IMR-90 (cell line): Measurements from ENCODE around the gene HHIPL1. TPM values are rescaled to one million over a fixed set of nuclear protein-coding genes. Genes with fewer than 3 reads are reported as not detected.

Experiments used
- ATAC-seq: fragments of 200-7000 bp; cut with Tn5 transposase; 2 replicates; pipeline ENCODE4 v1.9.1; 2020; ENCODE audit warnings: low read depth, mild to moderate bottlenecking, moderate library complexity
- BruUV-seq: library from RNA; stranded (reverse); fragments of 400-500 nt; replicated peaks from 2 replicates; lab custom pipeline; 2021; lab: Mats Ljungman, UMichigan
- CTCF ChIA-PET: fragments of 300-600 bp; formaldehyde crosslinking; extraction: SDS; loops from one replicate; lab custom pipeline; 2021; ENCODE audit warnings: antibody characterized with exemption; lab: Yijun Ruan, JAX
- POLR2A ChIA-PET: fragments of 300-600 bp; sonication (Branson Sonifier 250); formaldehyde crosslinking; loops from one replicate; lab custom pipeline; 2022; ENCODE audit warnings: antibody characterized with exemption; ENCODE audit not compliant: unreplicated experiment; lab: Charles Lee
- DNase-seq: peaks from one replicate; pipeline ENCODE4 v3.0.0; 2013
- H2AFZ ChIP-seq: replicated peaks from 2 replicates; pipeline ENCODE3; 2013; ENCODE audit warnings: low read length, mild to moderate bottlenecking; ENCODE audit not compliant: poor library complexity
- H2AK5ac ChIP-seq: 2 replicates; pipeline ENCODE4 v1.6.1; 2013; ENCODE audit warnings: low read depth, low read length, inconsistent platforms
- H2AK9ac ChIP-seq: replicated peaks from 2 replicates; pipeline ENCODE3; 2013; ENCODE audit warnings: mild to moderate bottlenecking, low read depth, low read length, moderate library complexity; ENCODE audit not compliant: poor library complexity
- H2BK120ac ChIP-seq: 2 replicates; pipeline ENCODE4 v1.6.1; 2013; ENCODE audit warnings: low read depth, low read length, inconsistent platforms
- H2BK15ac ChIP-seq: 3 replicates; pipeline ENCODE4 v1.6.1; 2013; ENCODE audit warnings: low read depth, low read length, inconsistent platforms
- H2BK20ac ChIP-seq: 2 replicates; pipeline ENCODE4 v1.6.1; 2013; ENCODE audit warnings: low read depth, mild to moderate bottlenecking, inconsistent platforms, low read length, moderate library complexity
- H2BK5ac ChIP-seq: 2 replicates; pipeline ENCODE4 v1.6.1; 2013; ENCODE audit warnings: mild to moderate bottlenecking, low read depth, low read length, inconsistent platforms; ENCODE audit not compliant: poor library complexity, severe bottlenecking
- H3K14ac ChIP-seq: replicated peaks from 2 replicates; pipeline ENCODE4 v1.6.1; 2013; ENCODE audit warnings: low read depth, low read length, inconsistent platforms
- H3K18ac ChIP-seq: 2 replicates; pipeline ENCODE4 v1.6.1; 2013; ENCODE audit warnings: low read depth, low read length, control low read depth
- H3K23ac ChIP-seq: 2 replicates; pipeline ENCODE4 v1.6.1; 2013; ENCODE audit warnings: low read depth, low read length, inconsistent platforms
- H3K27ac ChIP-seq: 2 replicates; pipeline ENCODE4 v1.5.1; 2013; ENCODE audit warnings: mild to moderate bottlenecking, control low read depth, low read length; ENCODE audit not compliant: insufficient read depth
- H3K27me3 ChIP-seq: 2 replicates; pipeline ENCODE4 v1.6.1; 2013; ENCODE audit warnings: low read length; ENCODE audit not compliant: control insufficient read depth, insufficient read depth
- H3K36me3 ChIP-seq: 2 replicates; pipeline ENCODE4 v1.6.1; 2013; ENCODE audit warnings: low read length, mixed read lengths; ENCODE audit not compliant: control insufficient read depth, insufficient read depth
- H3K4ac ChIP-seq: 2 replicates; pipeline ENCODE4 v1.6.1; 2013; ENCODE audit warnings: low read depth, low read length, inconsistent platforms
- H3K4me1 ChIP-seq: 2 replicates; pipeline ENCODE4 v1.6.1; 2013; ENCODE audit warnings: low read length, mixed read lengths; ENCODE audit not compliant: control insufficient read depth, insufficient read depth
- H3K4me2 ChIP-seq: 2 replicates; pipeline ENCODE4 v1.6.1; 2013; ENCODE audit warnings: low read depth, mild to moderate bottlenecking, control low read depth, low read length, moderate library complexity
- H3K4me3 ChIP-seq: 2 replicates; pipeline ENCODE4 v1.5.1; 2013; ENCODE audit warnings: low read depth, mild to moderate bottlenecking, control low read depth, low read length, moderate library complexity; ENCODE audit not compliant: insufficient read depth
- H3K56ac ChIP-seq: 2 replicates; pipeline ENCODE4 v1.6.1; 2013; ENCODE audit warnings: low read length, inconsistent platforms; ENCODE audit not compliant: insufficient read depth; ENCODE audit errors: extremely low read depth
- H3K79me1 ChIP-seq, 2 experiments: 2 replicates each; pipeline ENCODE4 v1.6.1; 2013; ENCODE audit warnings: low read length in 2 of 2, inconsistent platforms in 1 of 2, low read depth in 1 of 2
- H3K9ac ChIP-seq: 2 replicates; pipeline ENCODE4 v1.6.1; 2013; ENCODE audit warnings: low read depth, low read length, control low read depth
- H3K9me1 ChIP-seq: 2 replicates; pipeline ENCODE4 v1.6.1; 2013; ENCODE audit warnings: low read length, inconsistent platforms; ENCODE audit not compliant: insufficient read depth
- H3K9me3 ChIP-seq: 2 replicates; pipeline ENCODE4 v1.6.1; 2013; ENCODE audit warnings: low read length; ENCODE audit not compliant: control insufficient read depth, insufficient read depth
- H4K20me1 ChIP-seq: 2 replicates; pipeline ENCODE4 v1.6.1; 2013; ENCODE audit warnings: low read length, inconsistent platforms; ENCODE audit not compliant: insufficient read depth
- H4K5ac ChIP-seq: 2 replicates; pipeline ENCODE4 v1.6.1; 2013; ENCODE audit warnings: mild to moderate bottlenecking, low read depth, low read length, control low read depth
- H4K8ac ChIP-seq, 2 experiments: 2 replicates each; pipeline ENCODE4 v1.6.1; 2013; ENCODE audit warnings: low read depth in 2 of 2, low read length in 2 of 2, control low read depth in 1 of 2, inconsistent platforms in 1 of 2
- H4K91ac ChIP-seq: 2 replicates; pipeline ENCODE4 v1.6.1; 2013; ENCODE audit warnings: low read depth, low read length, inconsistent platforms; ENCODE audit not compliant: insufficient read depth
- RAD21 ChIP-seq: IDR thresholded peaks from 2 replicates; pipeline ENCODE4 v1.6.1; 2012; ENCODE audit warnings: low read length, improper control_type of control experiment
- RFX5 ChIP-seq: IDR thresholded peaks from 2 replicates; pipeline ENCODE4 v1.8.0; 2012; ENCODE audit warnings: low read depth, mild to moderate bottlenecking, low read length, moderate library complexity
- WGBS, 2 experiments: methylation state at CpG; one replicate each; pipeline versions ENCODE4 v1.1.5 to v1.1.7; 2013; ENCODE audit warnings: missing lambda C conversion rate in 2 of 2; ENCODE audit not compliant: insufficient read length in 1 of 2; ENCODE audit errors: extremely low coverage in 2 of 2; 5-methylcytosine and 5-hydroxymethylcytosine counted together
- dilution Hi-C: fragments of 300-500 bp; cut with HindIII; formaldehyde crosslinking; loops from one replicate; pipeline ENCODE4 v1.14.3; 2018; ENCODE audit warnings: low sequenced_read_pairs; ENCODE audit not compliant: unreplicated experiment
- in situ Hi-C: fragments of 300-500 bp; cut with MboI; formaldehyde crosslinking; loops from 3 replicates; pipeline ENCODE4 v1.14.3; 2019; ENCODE audit warnings: low sequenced_read_pairs, inconsistent platforms, mixed read lengths
- intact Hi-C: fragments of 100-400 bp; cut with micrococcal nuclease; formaldehyde crosslinking; loops from 2 replicates; pipeline ENCODE4 v1.10.0; 2022
- polyA plus RNA-seq, 3 experiments: library from polyadenylated mRNA; depleted of rRNA; stranded (reverse); fragments of >200 nt; gene quantifications; 2 replicates each; pipeline ENCODE4 v1.2.3, GENCODE V29; 2012; ENCODE audit warnings: low replicate concordance in 1 of 3
- total RNA-seq: library from RNA; depleted of rRNA; stranded (reverse); fragments of >200 nt; gene quantifications from 2 replicates; pipeline ENCODE4 v1.2.3, GENCODE V29; 2012
- TF ChIP-seq, protein P1 (sequence below): fragments of 150-350 bp; IDR thresholded peaks from 2 replicates; pipeline ENCODE4 v1.6.1; 2016; ENCODE audit warnings: low read depth, mild to moderate bottlenecking, low read length, moderate library complexity, borderline replicate concordance

HHIPL1 gene
- total and polyA plus RNA-seq, 2 of the 4 experiments (the other 2 are of a cell fraction) = 0.65 to 0.72 TPM

DNA sequence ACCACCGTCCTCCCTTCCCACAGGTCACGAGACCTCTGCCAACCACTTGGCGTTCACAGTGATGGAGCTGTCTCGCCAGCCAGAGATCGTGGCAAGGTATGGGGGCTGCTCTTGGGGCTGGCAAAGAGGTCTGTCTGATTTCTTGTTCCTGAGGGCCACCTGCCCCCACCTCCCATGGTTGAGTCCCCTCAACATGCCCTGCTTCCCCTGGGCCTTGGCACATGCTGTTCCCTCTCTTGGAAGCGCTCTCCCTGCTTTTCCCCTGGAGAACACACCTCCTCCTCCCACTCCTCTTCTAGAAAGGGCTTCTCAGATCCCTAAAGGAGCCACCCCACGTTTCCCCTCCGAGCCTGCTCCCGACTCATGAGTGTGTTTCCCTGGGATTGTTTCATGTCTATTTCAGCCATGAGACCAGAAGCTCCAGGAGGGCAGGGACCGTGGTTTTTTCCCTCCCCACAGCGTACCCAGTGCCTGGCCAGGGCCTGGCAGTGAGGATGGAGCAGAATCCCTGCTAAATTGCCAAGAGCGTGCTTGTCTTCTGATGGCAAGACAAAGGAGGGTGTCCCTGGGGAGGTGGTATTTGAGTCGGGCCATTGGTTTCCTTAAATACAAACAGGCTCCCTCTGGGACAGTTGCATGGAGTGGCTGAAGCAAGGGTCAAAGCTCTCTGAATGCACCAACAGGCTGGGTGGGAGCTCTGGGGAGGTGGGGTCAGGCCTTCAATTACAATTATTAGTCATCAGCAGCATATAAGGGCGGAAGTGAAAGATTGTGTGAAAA is 73.3 kb downstream of the HHIPL1 start:
- Histone ChIP-seq H3K23ac (no peak overlapping the region), H2AK9ac (no peak overlapping the region), H3K14ac (no peak overlapping the region), H3K27me3 (peaks cover 28% of the 10 kb centered on the region), H3K4ac (no peak overlapping the region), H3K79me1 (no peaks in the 10 kb centered on the region), H3K9me1 (no peaks in the 10 kb centered on the region), H2BK20ac (no peak overlapping the region), H3K4me1 (no peaks in the 10 kb centered on the region; the same call in 1 of the 2 replicates), H3K36me3 (no peaks in the 10 kb centered on the region), H2AFZ (peak overlapping the region; percentile 51), H3K9me3 (no peaks in the 10 kb centered on the region), H2BK120ac (no peak overlapping the region), H4K5ac (no peak overlapping the region), H3K9ac (no peak overlapping the region), H2BK15ac (no peak overlapping the region), H3K18ac (no peak overlapping the region), H4K8ac (no peak overlapping the region), H3K4me2 (no peak overlapping the region), H3K27ac (no peak overlapping the region), H2AK5ac (no peak overlapping the region), H4K91ac (no peak overlapping the region), H2BK5ac (no peak overlapping the region), H3K4me3 (no peak overlapping the region), H3K56ac (no peak overlapping the region), H4K20me1 (no peaks in the 10 kb centered on the region)
- CTCF ChIA-PET = no interaction called here
- dilution Hi-C loops (no loop called here), intact Hi-C loops (no loop called here), in situ Hi-C loops (no loop called here)
- no TSS peak for BruUV-seq
- no CpG with 5 or more reads among the region's 14 CpGs for WGBS, 2 experiments
- DNase-seq (no peak), ATAC-seq (no peak)
- TF ChIP-seq, protein P1, sequence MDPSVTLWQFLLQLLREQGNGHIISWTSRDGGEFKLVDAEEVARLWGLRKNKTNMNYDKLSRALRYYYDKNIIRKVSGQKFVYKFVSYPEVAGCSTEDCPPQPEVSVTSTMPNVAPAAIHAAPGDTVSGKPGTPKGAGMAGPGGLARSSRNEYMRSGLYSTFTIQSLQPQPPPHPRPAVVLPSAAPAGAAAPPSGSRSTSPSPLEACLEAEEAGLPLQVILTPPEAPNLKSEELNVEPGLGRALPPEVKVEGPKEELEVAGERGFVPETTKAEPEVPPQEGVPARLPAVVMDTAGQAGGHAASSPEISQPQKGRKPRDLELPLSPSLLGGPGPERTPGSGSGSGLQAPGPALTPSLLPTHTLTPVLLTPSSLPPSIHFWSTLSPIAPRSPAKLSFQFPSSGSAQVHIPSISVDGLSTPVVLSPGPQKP = no peak
- TF ChIP-seq RFX5 (no peak), RAD21 (no peak)
- POLR2A ChIA-PET = no interaction called here
